CD4-positive, alpha-beta T cell treated with Interleukin-15 for 4 hours (primary cell): ENCODE measurements around the gene SERPINB13.

Source experiments
- DNase-seq: peaks from one replicate; pipeline ENCODE4 v3.0.0-alpha.2; 2020; ENCODE audit warnings: low spot score

SERPINB13 gene

GRCh38 chr18:63648241-63648640 is 61.1 kb downstream of the SERPINB13 start:
- DNase-seq, result no peak
